ENCODE measurements around the gene C6orf89. TPM values are rescaled to one million over a fixed set of nuclear protein-coding genes. Genes with fewer than 3 reads are reported as not detected.
A peak's percentile ranks its signal among the peaks of the same experiment; 100 is the strongest.

C6orf89 gene
- total RNA-seq, 5 donors from 2014 or later (not counting 1 experiment from before 2014, with no cell fraction given): 32.6 to 57.9 (median 46.1) TPM

DNA sequence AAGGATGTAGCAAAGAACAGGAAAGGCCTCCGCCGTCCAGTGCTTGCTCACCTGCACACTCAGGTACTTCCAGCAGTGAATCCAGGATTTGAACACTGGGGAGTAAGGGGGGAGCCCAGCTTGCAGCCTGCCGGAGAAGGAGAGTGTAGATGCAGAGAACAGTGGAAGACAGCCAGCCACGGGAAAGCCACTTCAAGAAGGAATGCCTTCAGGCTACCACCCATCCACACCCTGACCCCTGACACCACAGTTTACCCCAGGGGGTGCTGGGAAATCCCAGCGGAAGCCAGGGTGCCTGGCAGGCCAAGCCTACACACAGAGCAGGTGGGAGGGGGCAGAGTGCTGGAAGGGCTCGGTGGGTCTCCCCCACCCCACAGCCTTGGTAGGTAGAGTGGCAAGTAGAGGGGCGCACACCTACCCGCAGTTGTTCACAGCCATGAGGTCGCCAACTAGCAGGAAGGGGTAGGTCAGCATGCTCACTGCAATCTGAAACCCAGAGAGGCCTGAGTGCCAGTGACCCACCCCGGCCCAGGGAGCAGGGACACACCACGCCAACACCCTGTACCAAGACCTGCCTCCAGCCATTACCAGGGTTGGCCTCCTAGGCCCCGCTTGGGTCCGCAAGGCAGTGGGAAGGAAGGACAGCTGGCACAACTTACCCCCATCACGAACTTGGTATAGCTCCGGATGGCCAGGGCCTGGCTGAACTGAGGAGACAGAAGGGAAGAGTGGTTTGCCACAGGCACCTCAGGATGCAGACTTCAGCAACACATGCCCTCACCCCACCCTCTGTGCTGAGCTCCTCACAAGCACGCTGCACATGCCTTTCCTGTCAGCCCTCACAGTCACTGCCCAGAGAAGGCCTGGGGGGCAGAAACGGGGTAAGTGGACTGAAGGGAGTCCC is 84.5 kb downstream of the C6orf89 start:
- H3K4me3 Mint-ChIP-seq: no peak overlapping the region
- peak overlapping the region in 1 of 2 donors; percentile 5 for H3K27ac Mint-ChIP-seq
- no peaks in the 10 kb centered on the region for H3K27me3 Mint-ChIP-seq
- DNase-seq (no peak), ATAC-seq (replicated peaks in 1 of 4) (no peak)
- CTCF ChIA-PET: no interaction called here
- POLR2A ChIA-PET: no interaction called here
- H3K4me1 ChIP-seq (ENCODE audit: control insufficient read depth in 1 of 2, extremely low read depth in 1 of 2, insufficient read depth in 2 of 2, low read length in 2 of 2): peaks cover 0 to under 1% of the 10 kb centered on the region in 2 experiments
- WGBS (ENCODE audit: insufficient coverage): 94% methylated on average over 9 of the region's 17 CpGs
- no peaks in the 10 kb centered on the region for H3K27me3 ChIP-seq (replicated peaks in 1 of 2; ENCODE audit: control insufficient read depth in 2 of 2, extremely low read depth in 1 of 2, insufficient read depth in 2 of 2, low read length in 1 of 2)
- no peaks in the 10 kb centered on the region for H3K9me3 ChIP-seq
- H3K4me1 Mint-ChIP-seq: peaks cover 0 to 10% (median 6%) of the 10 kb centered on the region in 3 donors
- H3K4me3 ChIP-seq (ENCODE audit: control insufficient read depth in 1 of 2, extremely low read depth in 1 of 2, low read length in 1 of 2): no peak overlapping the region
- peaks cover 22 to 88% of the 10 kb centered on the region in 2 donors for H3K36me3 ChIP-seq (ENCODE audit: control insufficient read depth in 2 of 2, extremely low read depth in 1 of 2, insufficient read depth in 1 of 2, low read length in 1 of 2)
- H3K36me3 Mint-ChIP-seq: peaks cover 58% of the 10 kb centered on the region
- no peak overlapping the region for H3K27ac ChIP-seq (ENCODE audit: low read length)
- H3K9me3 Mint-ChIP-seq: no peaks in the 10 kb centered on the region

GRCh38 chr6:36970892-36971842 is 85.4 kb downstream of the C6orf89 start:
- Histone ChIP-seq H3K27ac (ENCODE audit: low read length) (no peak overlapping the region), H3K27me3 (replicated peaks in 1 of 2; ENCODE audit: control insufficient read depth in 2 of 2, extremely low read depth in 1 of 2, insufficient read depth in 2 of 2, low read length in 1 of 2) (no peaks in the 10 kb centered on the region), H3K36me3 (ENCODE audit: control insufficient read depth in 2 of 2, extremely low read depth in 1 of 2, insufficient read depth in 1 of 2, low read length in 1 of 2) (peaks cover 28 to 97% of the 10 kb centered on the region in 2 donors), H3K9me3 (no peaks in the 10 kb centered on the region), H3K4me1 (ENCODE audit: control insufficient read depth in 1 of 2, extremely low read depth in 1 of 2, insufficient read depth in 2 of 2, low read length in 2 of 2) (no peaks in the 10 kb centered on the region), H3K4me3 (ENCODE audit: control insufficient read depth in 1 of 2, extremely low read depth in 1 of 2, low read length in 1 of 2) (no peak overlapping the region)
- Mint-ChIP-seq H3K4me1 (peaks cover 0 to under 1% (median 0%) of the 10 kb centered on the region in 3 donors), H3K27me3 (no peaks in the 10 kb centered on the region), H3K36me3 (peaks cover 64% of the 10 kb centered on the region), H3K4me3 (no peak overlapping the region), H3K27ac (peak overlapping the region in 1 of 2 donors; percentile 46), H3K9me3 (no peaks in the 10 kb centered on the region)
- no peak for DNase-seq
- ChIA-PET POLR2A (no interaction called here), CTCF (no interaction called here)
- WGBS (ENCODE audit: insufficient coverage): 84% methylated on average over 10 of the region's 17 CpGs
- no peak for ATAC-seq (replicated peaks in 1 of 4)

GRCh38 chr6:36971921-36972673 is 86.3 kb downstream of the C6orf89 start:
- DNase-seq (no peak), ATAC-seq (replicated peaks in 1 of 4) (no peak)
- H3K4me1 Mint-ChIP-seq: no peaks in the 10 kb centered on the region
- Histone ChIP-seq H3K4me3 (ENCODE audit: control insufficient read depth in 1 of 2, extremely low read depth in 1 of 2, low read length in 1 of 2) (no peak overlapping the region), H3K27ac (ENCODE audit: low read length) (no peak overlapping the region), H3K27me3 (replicated peaks in 1 of 2; ENCODE audit: control insufficient read depth in 2 of 2, extremely low read depth in 1 of 2, insufficient read depth in 2 of 2, low read length in 1 of 2) (no peaks in the 10 kb centered on the region), H3K9me3 (no peaks in the 10 kb centered on the region), H3K4me1 (ENCODE audit: control insufficient read depth in 1 of 2, extremely low read depth in 1 of 2, insufficient read depth in 2 of 2, low read length in 2 of 2) (no peaks in the 10 kb centered on the region), H3K36me3 (ENCODE audit: control insufficient read depth in 2 of 2, extremely low read depth in 1 of 2, insufficient read depth in 1 of 2, low read length in 1 of 2) (peaks cover 37 to 100% of the 10 kb centered on the region in 2 donors)
- ChIA-PET POLR2A (no interaction called here), CTCF (no interaction called here)
- H3K27me3 Mint-ChIP-seq: no peaks in the 10 kb centered on the region
- 91% methylated on average over 10 of the region's 14 CpGs for WGBS (ENCODE audit: insufficient coverage)
- no peak overlapping the region for H3K4me3 Mint-ChIP-seq
- no peaks in the 10 kb centered on the region for H3K9me3 Mint-ChIP-seq
- peaks cover 64% of the 10 kb centered on the region for H3K36me3 Mint-ChIP-seq
- H3K27ac Mint-ChIP-seq: peak overlapping the region in 1 of 2 donors; percentile 46

DNA sequence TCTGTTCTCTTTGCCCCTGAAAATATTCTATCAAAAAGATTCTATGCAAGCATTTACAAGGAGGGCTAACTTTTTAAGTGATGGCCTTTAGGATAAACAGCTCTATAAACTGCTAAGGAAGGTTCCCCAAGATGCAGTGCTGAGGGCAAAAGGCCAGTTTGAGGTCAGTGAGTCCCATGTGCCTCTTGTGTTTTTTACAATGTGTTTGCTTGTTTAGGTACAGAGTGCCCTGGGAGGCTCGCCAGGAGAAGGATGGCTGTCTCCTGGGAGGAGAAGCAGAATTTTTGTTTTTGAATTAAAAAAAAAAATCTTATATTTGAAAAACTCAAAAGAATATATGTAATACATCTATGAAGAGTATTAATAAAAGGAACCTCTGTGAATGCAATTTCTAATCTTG is 87.4 kb downstream of the C6orf89 start:
- POLR2A ChIA-PET: no interaction called here
- H3K27ac Mint-ChIP-seq: no peak overlapping the region
- H3K4me3 ChIP-seq (ENCODE audit: control insufficient read depth in 1 of 2, extremely low read depth in 1 of 2, low read length in 1 of 2): no peak overlapping the region

GRCh38 chr6:36973647-36974046 is 87.9 kb downstream of the C6orf89 start:
- H3K27me3 Mint-ChIP-seq: no peaks in the 10 kb centered on the region
- Histone ChIP-seq H3K36me3 (ENCODE audit: control insufficient read depth in 2 of 2, extremely low read depth in 1 of 2, insufficient read depth in 1 of 2, low read length in 1 of 2) (peaks cover 36 to 100% of the 10 kb centered on the region in 2 donors), H3K27me3 (replicated peaks in 1 of 2; ENCODE audit: control insufficient read depth in 2 of 2, extremely low read depth in 1 of 2, insufficient read depth in 2 of 2, low read length in 1 of 2) (no peaks in the 10 kb centered on the region), H3K4me1 (ENCODE audit: control insufficient read depth in 1 of 2, extremely low read depth in 1 of 2, insufficient read depth in 2 of 2, low read length in 2 of 2) (no peaks in the 10 kb centered on the region), H3K4me3 (ENCODE audit: control insufficient read depth in 1 of 2, extremely low read depth in 1 of 2, low read length in 1 of 2) (no peak overlapping the region), H3K9me3 (no peaks in the 10 kb centered on the region), H3K27ac (ENCODE audit: low read length) (no peak overlapping the region)
- no peak overlapping the region for H3K4me3 Mint-ChIP-seq
- H3K36me3 Mint-ChIP-seq: peaks cover 66% of the 10 kb centered on the region
- no peak for DNase-seq
- H3K9me3 Mint-ChIP-seq: no peaks in the 10 kb centered on the region
- no peaks in the 10 kb centered on the region for H3K4me1 Mint-ChIP-seq
- CTCF ChIA-PET: no interaction called here
- POLR2A ChIA-PET: no interaction called here
- WGBS (ENCODE audit: insufficient coverage): no CpG with 5 or more reads among the region's 4 CpGs
- no peak for ATAC-seq (replicated peaks in 1 of 4)
- H3K27ac Mint-ChIP-seq: no peak overlapping the region

More for the DNA sequence above, 87.4 kb downstream of the C6orf89 start:
- CTCF ChIA-PET: no interaction called here
- Histone ChIP-seq H3K27ac (ENCODE audit: low read length) (no peak overlapping the region), H3K9me3 (no peaks in the 10 kb centered on the region), H3K27me3 (replicated peaks in 1 of 2; ENCODE audit: control insufficient read depth in 2 of 2, extremely low read depth in 1 of 2, insufficient read depth in 2 of 2, low read length in 1 of 2) (no peaks in the 10 kb centered on the region), H3K36me3 (ENCODE audit: control insufficient read depth in 2 of 2, extremely low read depth in 1 of 2, insufficient read depth in 1 of 2, low read length in 1 of 2) (peaks cover 39 to 100% of the 10 kb centered on the region in 2 donors), H3K4me1 (ENCODE audit: control insufficient read depth in 1 of 2, extremely low read depth in 1 of 2, insufficient read depth in 2 of 2, low read length in 2 of 2) (no peaks in the 10 kb centered on the region)
- peaks cover 68% of the 10 kb centered on the region for H3K36me3 Mint-ChIP-seq
- H3K4me1 Mint-ChIP-seq: no peaks in the 10 kb centered on the region
- no peaks in the 10 kb centered on the region for H3K9me3 Mint-ChIP-seq
- ATAC-seq (replicated peaks in 1 of 4) (no peak), DNase-seq (no peak)
- no peaks in the 10 kb centered on the region for H3K27me3 Mint-ChIP-seq
- WGBS (ENCODE audit: insufficient coverage): no CpG with 5 or more reads among the region's 1 CpG
- no peak overlapping the region for H3K4me3 Mint-ChIP-seq

Measured in T-cell (primary cell).